ENCODE data around the gene PRRC2B.

- TF ChIP-seq, protein P1, sequence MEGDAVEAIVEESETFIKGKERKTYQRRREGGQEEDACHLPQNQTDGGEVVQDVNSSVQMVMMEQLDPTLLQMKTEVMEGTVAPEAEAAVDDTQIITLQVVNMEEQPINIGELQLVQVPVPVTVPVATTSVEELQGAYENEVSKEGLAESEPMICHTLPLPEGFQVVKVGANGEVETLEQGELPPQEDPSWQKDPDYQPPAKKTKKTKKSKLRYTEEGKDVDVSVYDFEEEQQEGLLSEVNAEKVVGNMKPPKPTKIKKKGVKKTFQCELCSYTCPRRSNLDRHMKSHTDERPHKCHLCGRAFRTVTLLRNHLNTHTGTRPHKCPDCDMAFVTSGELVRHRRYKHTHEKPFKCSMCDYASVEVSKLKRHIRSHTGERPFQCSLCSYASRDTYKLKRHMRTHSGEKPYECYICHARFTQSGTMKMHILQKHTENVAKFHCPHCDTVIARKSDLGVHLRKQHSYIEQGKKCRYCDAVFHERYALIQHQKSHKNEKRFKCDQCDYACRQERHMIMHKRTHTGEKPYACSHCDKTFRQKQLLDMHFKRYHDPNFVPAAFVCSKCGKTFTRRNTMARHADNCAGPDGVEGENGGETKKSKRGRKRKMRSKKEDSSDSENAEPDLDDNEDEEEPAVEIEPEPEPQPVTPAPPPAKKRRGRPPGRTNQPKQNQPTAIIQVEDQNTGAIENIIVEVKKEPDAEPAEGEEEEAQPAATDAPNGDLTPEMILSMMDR (IDR thresholded peaks at IDR 0.05), result no peak
- TF ChIP-seq POLR2A (IDR thresholded peaks at IDR 0.05), result no peak
These were observed 70.6 kb downstream of the PRRC2B start for GRCh38 chr9:131464354-131465000.

Data from right lobe of liver (tissue), 4 donors.